Testis (tissue), 2 donors: Measurements from ENCODE around the gene FLYWCH1.

ENCODE experiments used
- POLR2A ChIP-seq: fragments of 450-650 bp; IDR thresholded peaks from one replicate; pipeline ENCODE4 v1.6.1; 2017; ENCODE audit warnings: antibody characterized with exemption, mild to moderate bottlenecking, moderate library complexity
- TF ChIP-seq, protein P1 (sequence below), 3 experiments: fragments of 450-650 bp in 2 of 3; fragments of 200-600 bp in 1 of 3; sonication (generic) in 1 of 3; IDR thresholded peaks; one replicate each; pipeline ENCODE4 v1.5.1; 2016 to 2019; ENCODE audit warnings: antibody characterized with exemption in 3 of 3, mild to moderate bottlenecking in 2 of 3, moderate library complexity in 1 of 3

DNA sequence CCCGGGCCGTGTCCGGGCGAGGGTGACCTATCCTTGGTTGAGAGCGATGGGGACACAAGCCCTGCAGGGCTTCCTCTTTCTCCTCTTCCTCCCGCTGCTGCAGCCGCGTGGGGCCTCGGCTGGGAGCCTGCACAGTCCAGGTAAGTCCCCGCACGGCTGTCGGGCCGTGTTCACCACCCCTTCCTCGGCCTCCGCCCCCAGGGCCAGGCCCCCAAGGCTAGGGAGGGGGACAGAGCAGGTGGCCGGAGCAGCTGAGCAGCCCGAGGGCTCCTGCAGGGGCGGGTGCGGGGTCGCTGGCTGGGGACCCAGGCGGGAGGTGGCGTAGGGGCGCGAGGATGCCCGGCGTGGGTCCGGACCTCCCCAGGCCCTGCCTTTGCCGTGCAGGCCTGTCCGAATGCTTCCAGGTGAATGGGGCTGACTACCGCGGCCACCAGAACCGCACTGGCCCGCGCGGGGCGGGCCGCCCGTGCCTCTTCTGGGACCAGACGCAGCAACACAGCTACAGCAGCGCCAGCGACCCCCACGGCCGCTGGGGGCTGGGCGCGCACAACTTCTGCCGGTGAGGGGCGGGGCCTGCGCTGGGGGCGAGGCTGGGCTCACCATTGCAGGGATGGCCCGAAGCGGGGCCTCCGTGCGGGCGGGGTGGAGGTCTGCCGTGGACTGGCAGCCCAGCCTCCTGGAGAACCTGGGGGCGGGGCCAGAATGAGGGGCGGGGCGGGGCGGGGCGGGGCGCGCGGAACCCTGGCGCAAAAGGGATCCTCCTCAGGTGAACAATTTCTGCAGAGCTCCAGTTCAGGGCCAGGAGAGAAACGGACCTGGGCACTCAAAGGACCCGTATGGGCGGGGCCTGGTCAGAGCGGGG, 53.0 kb downstream of the FLYWCH1 start:
- TF ChIP-seq, protein P1, sequence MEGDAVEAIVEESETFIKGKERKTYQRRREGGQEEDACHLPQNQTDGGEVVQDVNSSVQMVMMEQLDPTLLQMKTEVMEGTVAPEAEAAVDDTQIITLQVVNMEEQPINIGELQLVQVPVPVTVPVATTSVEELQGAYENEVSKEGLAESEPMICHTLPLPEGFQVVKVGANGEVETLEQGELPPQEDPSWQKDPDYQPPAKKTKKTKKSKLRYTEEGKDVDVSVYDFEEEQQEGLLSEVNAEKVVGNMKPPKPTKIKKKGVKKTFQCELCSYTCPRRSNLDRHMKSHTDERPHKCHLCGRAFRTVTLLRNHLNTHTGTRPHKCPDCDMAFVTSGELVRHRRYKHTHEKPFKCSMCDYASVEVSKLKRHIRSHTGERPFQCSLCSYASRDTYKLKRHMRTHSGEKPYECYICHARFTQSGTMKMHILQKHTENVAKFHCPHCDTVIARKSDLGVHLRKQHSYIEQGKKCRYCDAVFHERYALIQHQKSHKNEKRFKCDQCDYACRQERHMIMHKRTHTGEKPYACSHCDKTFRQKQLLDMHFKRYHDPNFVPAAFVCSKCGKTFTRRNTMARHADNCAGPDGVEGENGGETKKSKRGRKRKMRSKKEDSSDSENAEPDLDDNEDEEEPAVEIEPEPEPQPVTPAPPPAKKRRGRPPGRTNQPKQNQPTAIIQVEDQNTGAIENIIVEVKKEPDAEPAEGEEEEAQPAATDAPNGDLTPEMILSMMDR (IDR thresholded peaks at IDR 0.05), result no peak
- no peak for TF ChIP-seq POLR2A
